GM12878 (cell line): ENCODE results near the gene TRDN. TPM values are rescaled to one million over a fixed set of nuclear protein-coding genes. Genes with fewer than 3 reads are reported as not detected.
"Not testable (repeated sequence)": the region's sequence is repeated elsewhere in the genome, so short reads cannot be mapped to it uniquely, and the experiment has no call there.

ENCODE experiments used
- ATAC-seq: fragments of 200-7000 bp; cut with Tn5 transposase; 3 replicates; pipeline ENCODE4 v1.9.1; 2020; ENCODE audit warnings: mild to moderate bottlenecking, moderate library complexity
- BruUV-seq: library from RNA; stranded (reverse); fragments of 400-500 nt; replicated peaks from 2 replicates; lab custom pipeline; 2021; lab: Mats Ljungman, UMichigan
- CTCF ChIA-PET: fragments of 300-600 bp; sonication (Branson Sonifier 250); formaldehyde crosslinking; extraction: SDS; loops from one replicate; lab custom pipeline; 2021; ENCODE audit warnings: inconsistent platforms; lab: Yijun Ruan, JAX
- POLR2A ChIA-PET: fragments of 350-600 bp; formaldehyde crosslinking; extraction: SDS; loops from one replicate; lab custom pipeline; 2021; ENCODE audit warnings: inconsistent platforms; lab: Charles Lee
- RAD21 ChIA-PET: fragments of 300-600 bp; sonication (Branson Sonifier 250); formaldehyde crosslinking; loops from one replicate; lab custom pipeline; 2023; ENCODE audit warnings: antibody characterized with exemption; ENCODE audit not compliant: unreplicated experiment; lab: Charles Lee
- SMC1A ChIA-PET: fragments of 300-600 bp; sonication (Branson Sonifier 250); formaldehyde crosslinking; loops from one replicate; lab custom pipeline; 2023; ENCODE audit not compliant: unreplicated experiment, uncharacterized antibody; lab: Charles Lee
- DNase-seq: peaks from one replicate; pipeline ENCODE4 v3.0.0-alpha.2; 2011; ENCODE audit warnings: low read depth, low spot score
- FAIRE-seq: peaks from 3 replicates; lab custom pipeline; 2011; peaks lifted over from hg19 to GRCh38; lab: Jason Lieb, UNC
- H2AFZ ChIP-seq: 2 replicates; pipeline ENCODE4 v1.6.0; 2011; ENCODE audit warnings: low read depth, low read length, control low read depth; ENCODE audit not compliant: control insufficient read depth
- H3K27ac ChIP-seq: 2 replicates; pipeline ENCODE4 v1.5.1; 2011; ENCODE audit warnings: control low read depth; ENCODE audit not compliant: control insufficient read depth, insufficient read depth
- H3K27me3 ChIP-seq, 2 experiments: replicated peaks in 1 of 2; 2 replicates each; pipeline versions ENCODE4 v1.6.0 to v1.6.1; 2011; ENCODE audit warnings: low read length in 1 of 2; ENCODE audit not compliant: control insufficient read depth in 2 of 2, insufficient read depth in 2 of 2
- H3K36me3 ChIP-seq, 2 experiments: 2 replicates each; pipeline ENCODE4 v1.5.1; 2011; ENCODE audit warnings: low read length in 1 of 2; ENCODE audit not compliant: control insufficient read depth in 2 of 2, insufficient read depth in 2 of 2
- H3K4me1 ChIP-seq: 2 replicates; pipeline ENCODE4 v1.6.1; 2011; ENCODE audit warnings: mild to moderate bottlenecking, low read length, moderate library complexity, mixed read lengths; ENCODE audit not compliant: control insufficient read depth, insufficient read depth
- H3K4me2 ChIP-seq: 2 replicates; pipeline ENCODE4 v1.6.0; 2011; ENCODE audit warnings: control low read depth; ENCODE audit not compliant: control insufficient read depth, insufficient read depth
- H3K4me3 ChIP-seq: fragments of 200-600 bp; sonication (generic); 2 replicates; pipeline ENCODE4 v1.5.1; 2016
- H3K79me2 ChIP-seq: 2 replicates; pipeline ENCODE4 v1.6.0; 2011; ENCODE audit warnings: low read length; ENCODE audit not compliant: control insufficient read depth, insufficient read depth
- H3K9ac ChIP-seq: 2 replicates; pipeline ENCODE4 v1.8.0; 2011; ENCODE audit warnings: low read length, control low read depth, mixed read lengths; ENCODE audit not compliant: control insufficient read depth, insufficient read depth
- H3K9me3 ChIP-seq: replicated peaks from 3 replicates; pipeline ENCODE4 v1.5.1; 2011; ENCODE audit warnings: mild to moderate bottlenecking, low read length; ENCODE audit not compliant: control insufficient read depth, insufficient read depth
- H4K20me1 ChIP-seq: 2 replicates; pipeline ENCODE4 v1.6.0; 2011; ENCODE audit not compliant: control insufficient read depth, insufficient read depth
- BMI1 ChIP-seq: fragments of 450-650 bp; IDR thresholded peaks from 2 replicates; pipeline ENCODE4 v1.6.1; 2016; ENCODE audit warnings: mild to moderate bottlenecking, moderate library complexity, borderline replicate concordance
- CHD1 ChIP-seq: IDR thresholded peaks from 2 replicates; pipeline ENCODE4 v1.6.1; 2012; ENCODE audit warnings: low read depth, low read length, improper control_type of control experiment
- DPF2 ChIP-seq: fragments of 450-650 bp; IDR thresholded peaks from 2 replicates; pipeline ENCODE4 v1.6.1; 2017; ENCODE audit warnings: mild to moderate bottlenecking
- EZH2 ChIP-seq: IDR thresholded peaks from 2 replicates; pipeline ENCODE4 v1.6.1; 2012; ENCODE audit warnings: low read depth, mild to moderate bottlenecking, control low read depth, inconsistent platforms, low read length, borderline replicate concordance; ENCODE audit not compliant: control insufficient read depth
- KDM1A ChIP-seq: fragments of 200-600 bp; sonication (generic); IDR thresholded peaks from 2 replicates; pipeline ENCODE4 v1.6.1; 2016; ENCODE audit warnings: borderline replicate concordance
- LARP7 ChIP-seq: fragments of 450-650 bp; IDR thresholded peaks from 2 replicates; pipeline ENCODE4 v1.6.1; 2017; ENCODE audit warnings: mild to moderate bottlenecking
- MEF2A ChIP-seq: IDR thresholded peaks from 2 replicates; pipeline ENCODE4 v1.6.1; 2011; ENCODE audit warnings: low read depth, mild to moderate bottlenecking, low read length, moderate library complexity; ENCODE audit not compliant: insufficient read depth
- MXI1 ChIP-seq: fragments of 150-350 bp; IDR thresholded peaks from 2 replicates; pipeline ENCODE4 v1.6.1; 2011; ENCODE audit warnings: low read depth, mild to moderate bottlenecking, inconsistent platforms, low read length, improper control_type of control experiment
- SMARCA5 ChIP-seq: fragments of 450-650 bp; IDR thresholded peaks from 2 replicates; pipeline ENCODE4 v1.6.1; 2017; ENCODE audit warnings: mild to moderate bottlenecking
- WGBS: methylation state at CpG from one replicate; pipeline ENCODE4 v1.1.6; 2016; ENCODE audit warnings: low lambda C conversion rate; ENCODE audit not compliant: insufficient replicate concordance, insufficient coverage; ENCODE audit errors: missing lambda C conversion rate; 5-methylcytosine and 5-hydroxymethylcytosine counted together
- in situ Hi-C: fragments of 300-500 bp; cut with MboI; formaldehyde crosslinking; loops from 9 replicates; pipeline ENCODE4 v1.14.3; 2018; ENCODE audit warnings: mixed read lengths
- intact Hi-C: fragments of 100-400 bp; cut with micrococcal nuclease; formaldehyde crosslinking; loops from one replicate; pipeline ENCODE4 v1.14.2; 2022; ENCODE audit not compliant: unreplicated experiment
- polyA plus RNA-seq, 11 experiments: library from polyadenylated mRNA; depleted of rRNA in 4 of 11; unstranded in 6 of 11; stranded (reverse) in 5 of 11; fragments of >200 nt; fragmentation: Nextera tagmentation in 4 of 11; fragmentation: Illumina TruSeq in 1 of 11; extraction: Ambion mirVana in 4 of 11; extraction: Trizol in 1 of 11; gene quantifications; 1 replicate in 1 of 11; 2 replicates in 10 of 11; pipeline versions ENCODE4 v1.2.1 to v1.2.3, GENCODE V29; 2011 to 2016; ENCODE audit warnings: inconsistent platforms in 2 of 11, missing spikeins in 2 of 11, low read depth in 1 of 11
- total RNA-seq, 4 experiments: library from RNA; depleted of rRNA in 3 of 4; stranded (reverse); fragments of >200 nt in 3 of 4; fragmentation: Illumina TruSeq in 1 of 4; extraction: Trizol in 1 of 4; gene quantifications; 2 replicates each; pipeline versions ENCODE4 v1.2.1 to v1.2.3, GENCODE V29; 2013 to 2021
- TF ChIP-seq, protein P1 (sequence below): IDR thresholded peaks from 2 replicates; pipeline ENCODE4 v1.6.1; 2012; ENCODE audit warnings: low read depth, low read length, improper control_type of control experiment
- TF ChIP-seq, protein P2 (sequence below): fragments of 450-650 bp; IDR thresholded peaks from 2 replicates; pipeline ENCODE4 v1.6.1; 2016; ENCODE audit warnings: mild to moderate bottlenecking
- TF ChIP-seq, protein P3 (sequence below): fragments of 450-650 bp; IDR thresholded peaks from 2 replicates; pipeline ENCODE4 v1.6.1; 2017; ENCODE audit warnings: low read depth, mild to moderate bottlenecking, moderate library complexity

TRDN gene
- total and polyA plus RNA-seq, 10 of the 15 experiments (the other 5 are each of a cell fraction or from before 2014, with no cell fraction given) = not detected

DNA sequence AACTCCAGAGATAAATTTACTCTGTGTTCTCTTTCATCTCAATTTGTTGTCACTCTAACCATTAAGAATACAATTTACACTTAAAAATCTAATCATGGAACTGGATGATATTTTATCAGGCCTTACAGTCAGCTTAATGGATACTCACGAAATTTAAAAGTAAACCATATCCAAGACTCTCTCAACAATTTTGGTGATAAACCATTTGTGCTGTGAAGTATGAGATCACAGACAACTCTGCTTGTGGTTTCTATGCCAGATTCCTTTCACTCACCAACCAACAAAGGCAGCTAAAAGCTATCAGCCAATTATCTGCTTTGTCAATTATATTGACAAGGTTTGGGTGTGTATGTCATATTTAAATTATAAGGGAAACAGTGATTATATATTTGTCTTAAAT is 155.8 kb downstream of the TRDN start:
- Histone ChIP-seq H3K9me3 (no peaks in the 10 kb centered on the region), H3K27ac (no peak overlapping the region), H3K4me3 (no peak overlapping the region), H2AFZ (no peak overlapping the region), H3K27me3 (no peaks in the 10 kb centered on the region), H3K4me2 (no peak overlapping the region), H4K20me1 (no peaks in the 10 kb centered on the region), H3K4me1 (no peaks in the 10 kb centered on the region), H3K36me3 (no peaks in the 10 kb centered on the region), H3K79me2 (no peaks in the 10 kb centered on the region), H3K9ac (no peak overlapping the region)
- DNase-seq (no peak), ATAC-seq (no peak), FAIRE-seq (no peak)
- RAD21 ChIA-PET = no interaction called here
- in situ Hi-C loops (no loop called here), intact Hi-C loops (no loop called here)
- POLR2A ChIA-PET = no interaction called here
- TF ChIP-seq, protein P1, sequence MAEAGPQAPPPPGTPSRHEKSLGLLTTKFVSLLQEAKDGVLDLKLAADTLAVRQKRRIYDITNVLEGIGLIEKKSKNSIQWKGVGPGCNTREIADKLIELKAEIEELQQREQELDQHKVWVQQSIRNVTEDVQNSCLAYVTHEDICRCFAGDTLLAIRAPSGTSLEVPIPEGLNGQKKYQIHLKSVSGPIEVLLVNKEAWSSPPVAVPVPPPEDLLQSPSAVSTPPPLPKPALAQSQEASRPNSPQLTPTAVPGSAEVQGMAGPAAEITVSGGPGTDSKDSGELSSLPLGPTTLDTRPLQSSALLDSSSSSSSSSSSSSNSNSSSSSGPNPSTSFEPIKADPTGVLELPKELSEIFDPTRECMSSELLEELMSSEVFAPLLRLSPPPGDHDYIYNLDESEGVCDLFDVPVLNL = no peak
- TF ChIP-seq, protein P2, sequence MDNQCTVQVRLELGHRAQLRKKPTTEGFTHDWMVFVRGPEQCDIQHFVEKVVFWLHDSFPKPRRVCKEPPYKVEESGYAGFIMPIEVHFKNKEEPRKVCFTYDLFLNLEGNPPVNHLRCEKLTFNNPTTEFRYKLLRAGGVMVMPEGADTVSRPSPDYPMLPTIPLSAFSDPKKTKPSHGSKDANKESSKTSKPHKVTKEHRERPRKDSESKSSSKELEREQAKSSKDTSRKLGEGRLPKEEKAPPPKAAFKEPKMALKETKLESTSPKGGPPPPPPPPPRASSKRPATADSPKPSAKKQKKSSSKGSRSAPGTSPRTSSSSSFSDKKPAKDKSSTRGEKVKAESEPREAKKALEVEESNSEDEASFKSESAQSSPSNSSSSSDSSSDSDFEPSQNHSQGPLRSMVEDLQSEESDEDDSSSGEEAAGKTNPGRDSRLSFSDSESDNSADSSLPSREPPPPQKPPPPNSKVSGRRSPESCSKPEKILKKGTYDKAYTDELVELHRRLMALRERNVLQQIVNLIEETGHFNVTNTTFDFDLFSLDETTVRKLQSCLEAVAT = no peak
- TF ChIP-seq CHD1 (no peak), BMI1 (no peak), MXI1 (no peak), LARP7 (no peak), DPF2 (no peak), KDM1A (no peak), EZH2 (no peak), SMARCA5 (no peak), MEF2A (no peak)
- TF ChIP-seq, protein P3, sequence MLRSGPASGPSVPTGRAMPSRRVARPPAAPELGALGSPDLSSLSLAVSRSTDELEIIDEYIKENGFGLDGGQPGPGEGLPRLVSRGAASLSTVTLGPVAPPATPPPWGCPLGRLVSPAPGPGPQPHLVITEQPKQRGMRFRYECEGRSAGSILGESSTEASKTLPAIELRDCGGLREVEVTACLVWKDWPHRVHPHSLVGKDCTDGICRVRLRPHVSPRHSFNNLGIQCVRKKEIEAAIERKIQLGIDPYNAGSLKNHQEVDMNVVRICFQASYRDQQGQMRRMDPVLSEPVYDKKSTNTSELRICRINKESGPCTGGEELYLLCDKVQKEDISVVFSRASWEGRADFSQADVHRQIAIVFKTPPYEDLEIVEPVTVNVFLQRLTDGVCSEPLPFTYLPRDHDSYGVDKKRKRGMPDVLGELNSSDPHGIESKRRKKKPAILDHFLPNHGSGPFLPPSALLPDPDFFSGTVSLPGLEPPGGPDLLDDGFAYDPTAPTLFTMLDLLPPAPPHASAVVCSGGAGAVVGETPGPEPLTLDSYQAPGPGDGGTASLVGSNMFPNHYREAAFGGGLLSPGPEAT = no peak
- SMC1A ChIA-PET = no interaction called here
- CTCF ChIA-PET = no interaction called here
- no TSS peak for BruUV-seq
- 0% methylated on average over 1 of the region's 1 CpG for WGBS

DNA sequence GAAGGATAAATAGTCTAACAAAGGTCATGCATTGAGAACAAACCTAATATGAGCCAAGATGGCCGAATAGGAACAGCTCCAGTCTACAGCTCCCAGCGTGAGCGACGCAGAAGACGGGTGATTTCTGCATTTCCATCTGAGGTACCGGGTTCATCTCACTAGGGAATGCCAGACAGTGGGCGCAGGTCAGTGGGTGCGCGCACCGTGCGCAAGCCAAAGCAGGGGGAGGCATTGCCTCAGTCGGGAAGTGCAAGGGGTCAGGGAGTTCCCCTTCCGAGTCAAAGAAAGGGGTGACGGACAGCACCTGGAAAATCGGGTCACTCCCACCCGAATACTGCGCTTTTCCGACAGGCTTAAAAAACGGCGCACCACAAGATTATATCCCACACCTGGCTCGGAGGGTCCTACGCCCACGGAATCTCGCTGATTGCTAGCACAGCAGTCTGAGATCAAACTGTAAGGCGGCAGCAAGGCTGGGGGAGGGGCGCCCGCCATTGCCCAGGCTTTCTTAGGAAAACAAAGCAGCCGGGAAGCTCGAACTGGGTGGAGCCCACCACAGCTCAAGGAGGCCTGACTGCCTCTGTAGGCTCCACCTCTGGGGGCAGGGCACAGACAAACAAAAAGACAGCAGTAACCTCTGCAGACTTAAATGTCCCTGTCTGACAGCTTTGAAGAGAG is 164.6 kb downstream of the TRDN start:
- H3K4me3 ChIP-seq, H3K27me3 ChIP-seq, H4K20me1 ChIP-seq, H3K9me3 ChIP-seq, intact Hi-C loops, POLR2A ChIA-PET, H3K36me3 ChIP-seq, H3K4me1 ChIP-seq, H3K9ac ChIP-seq, H3K79me2 ChIP-seq, DNase-seq, RAD21 ChIA-PET, ATAC-seq, H2AFZ ChIP-seq, CTCF ChIA-PET, H3K27ac ChIP-seq, in situ Hi-C loops, BruUV-seq, FAIRE-seq, H3K4me2 ChIP-seq: not testable (repeated sequence)
- SMC1A ChIA-PET = interaction anchor here (1.4 kb wide), 1 partner anchor 16 kb away, joined by 3 read pairs; no protein-coding TSS in a partner anchor
- 64% methylated on average over 26 of the region's 29 CpGs for WGBS
